PC-9 (cell line): ENCODE measurements around the gene SOWAHC. TPM values are rescaled to one million over a fixed set of nuclear protein-coding genes. Genes with fewer than 3 reads are reported as not detected.

Experiments used
- BruUV-seq: library from RNA; stranded (reverse); fragments of 400-500 nt; replicated peaks from 2 replicates; lab custom pipeline; 2021; lab: Mats Ljungman, UMichigan
- CTCF ChIA-PET: fragments of 300-600 bp; sonication (Branson Sonifier 250); formaldehyde crosslinking; loops from one replicate; lab custom pipeline; 2022; ENCODE audit warnings: antibody characterized with exemption; lab: Charles Lee
- POLR2A ChIA-PET: fragments of 300-600 bp; sonication (Branson Sonifier 250); formaldehyde crosslinking; loops from one replicate; lab custom pipeline; 2022; ENCODE audit warnings: antibody characterized with exemption; ENCODE audit not compliant: unreplicated experiment; lab: Charles Lee
- DNase-seq, 2 experiments: peaks; one replicate each; pipeline versions ENCODE4 v3.0.0 to v3.0.0-alpha.2; 2015 to 2022; ENCODE audit warnings: mixed read lengths in 1 of 2
- H2AFZ ChIP-seq: fragments of 200-600 bp; sonication (generic); 2 replicates; pipeline ENCODE4 v1.8.1; 2017; ENCODE audit warnings: antibody characterized with exemption
- H3F3A ChIP-seq: fragments of 200-600 bp; sonication (generic); 2 replicates; pipeline ENCODE4 v1.8.1; 2017; ENCODE audit warnings: antibody characterized with exemption, mild to moderate bottlenecking, low read depth; ENCODE audit not compliant: insufficient read depth
- H3K27ac ChIP-seq: fragments of 200-600 bp; sonication (generic); 2 replicates; pipeline ENCODE4 v1.6.1; 2016; ENCODE audit warnings: mixed run types
- H3K27me3 ChIP-seq: fragments of 200-600 bp; sonication (generic); 2 replicates; pipeline ENCODE4 v1.6.1; 2016; ENCODE audit warnings: low read depth, mixed run types; ENCODE audit not compliant: insufficient read depth
- H3K36me3 ChIP-seq: fragments of 200-600 bp; sonication (generic); 2 replicates; pipeline ENCODE4 v1.6.1; 2016; ENCODE audit warnings: low read depth, mixed run types
- H3K4me1 ChIP-seq: fragments of 200-600 bp; sonication (generic); replicated peaks from 2 replicates; pipeline ENCODE4 v1.6.1; 2016; ENCODE audit warnings: mixed run types; ENCODE audit not compliant: insufficient read depth
- H3K4me2 ChIP-seq: fragments of 200-600 bp; sonication (generic); 2 replicates; pipeline ENCODE4 v1.6.1; 2017; ENCODE audit warnings: mixed run types
- H3K4me3 ChIP-seq: fragments of 200-600 bp; sonication (generic); 2 replicates; pipeline ENCODE4 v1.6.1; 2016; ENCODE audit warnings: mixed run types
- H3K79me2 ChIP-seq: fragments of 200-600 bp; sonication (generic); 2 replicates; pipeline ENCODE4 v1.6.1; 2017; ENCODE audit warnings: low read depth, mixed run types
- H3K9me2 ChIP-seq: fragments of 200-600 bp; sonication (generic); 2 replicates; pipeline ENCODE4 v1.8.1; 2017; ENCODE audit warnings: mild to moderate bottlenecking; ENCODE audit not compliant: insufficient read depth
- H3K9me3 ChIP-seq: fragments of 200-600 bp; sonication (generic); 2 replicates; pipeline ENCODE4 v1.8.1; 2016; ENCODE audit warnings: low read depth; ENCODE audit not compliant: insufficient read depth
- H4K20me1 ChIP-seq: fragments of 200-600 bp; sonication (generic); 2 replicates; pipeline ENCODE4 v1.8.1; 2017; ENCODE audit not compliant: insufficient read depth
- CTCF ChIP-seq: fragments of 200-600 bp; sonication (generic); conservative IDR thresholded peaks from 2 replicates; pipeline ENCODE4 v1.6.1; 2017; ENCODE audit warnings: mixed run types, antibody characterized with exemption, mild to moderate bottlenecking, moderate library complexity
- EZH2 ChIP-seq: fragments of 200-600 bp; sonication (generic); IDR thresholded peaks from 2 replicates; pipeline ENCODE4 v1.8.0; 2017; ENCODE audit warnings: antibody characterized with exemption, low read depth
- intact Hi-C: fragments of 100-400 bp; cut with micrococcal nuclease; formaldehyde crosslinking; loops from one replicate; pipeline ENCODE4 v1.10.0; 2022; ENCODE audit not compliant: unreplicated experiment
- total RNA-seq: library from RNA; stranded (reverse); gene quantifications from 2 replicates; pipeline ENCODE4 v1.2.3, GENCODE V29; 2021

The SOWAHC gene
- total RNA-seq, 1 experiment from 2014 or later = 14.3 TPM

- ChIA-PET POLR2A (interaction anchor here (0.7 kb wide), 1 partner anchor 289 kb away, joined by 3 read pairs; no protein-coding TSS in a partner anchor), CTCF (no interaction called here)
- Histone ChIP-seq H3K27me3 (no peaks in the 10 kb centered on the region), H3K79me2 (no peaks in the 10 kb centered on the region), H3K27ac (peak overlapping the region; percentile 59), H3K9me3 (no peaks in the 10 kb centered on the region), H2AFZ (peak overlapping the region; percentile 78), H3F3A (peaks cover 26% of the 10 kb centered on the region), H3K9me2 (no peaks in the 10 kb centered on the region), H3K4me1 (peaks cover 30% of the 10 kb centered on the region), H3K4me2 (peak overlapping the region; percentile 72), H3K4me3 (peak overlapping the region; percentile 15; the same call in 1 of the 2 replicates), H4K20me1 (no peaks in the 10 kb centered on the region), H3K36me3 (no peaks in the 10 kb centered on the region)
- TF ChIP-seq CTCF (no peak), EZH2 (no peak)
- intact Hi-C loops = loop anchor here (10.0 kb wide), 1 partner anchor 50 kb away; no protein-coding TSS in a partner anchor
- BruUV-seq = no TSS peak
- peak; percentile 40 to 62 for DNase-seq
Observed at GRCh38 chr2:109644571-109645275, 30.6 kb downstream of the SOWAHC start.

GRCh38 chr2:109645412-109646184 is 31.4 kb downstream of the SOWAHC start:
- no peaks in the 10 kb centered on the region for H3K36me3 ChIP-seq
- H3K4me1 ChIP-seq = peaks cover 30% of the 10 kb centered on the region
- CTCF ChIA-PET = no interaction called here
- H3K4me2 ChIP-seq = peak overlapping the region; percentile 72; the same call in 1 of the 2 replicates
- no peak overlapping the region; the same call in 1 of the 2 replicates for H2AFZ ChIP-seq
- no peaks in the 10 kb centered on the region for H3K9me3 ChIP-seq
- no peak for DNase-seq
- H4K20me1 ChIP-seq = no peaks in the 10 kb centered on the region
- no peak overlapping the region for H3K4me3 ChIP-seq
- 0 out of 2 replicates have a peak overlapping the region, but pooled peaks have one; percentile 59 for H3K27ac ChIP-seq
- BruUV-seq = no TSS peak
- H3K79me2 ChIP-seq = no peaks in the 10 kb centered on the region
- no peak for TF ChIP-seq CTCF
- TF ChIP-seq EZH2 = no peak
- POLR2A ChIA-PET = no interaction called here
- no peaks in the 10 kb centered on the region for H3K27me3 ChIP-seq
- intact Hi-C loops = loop anchor here (10.0 kb wide), 1 partner anchor 49 kb away; no protein-coding TSS in a partner anchor
- H3F3A ChIP-seq = peaks cover 26% of the 10 kb centered on the region
- H3K9me2 ChIP-seq = no peaks in the 10 kb centered on the region

GRCh38 chr2:109646961-109647360 is 32.8 kb downstream of the SOWAHC start:
- Histone ChIP-seq H3K9me3 (no peaks in the 10 kb centered on the region), H3K27ac (no peak overlapping the region), H2AFZ (no peak overlapping the region), H3K79me2 (no peaks in the 10 kb centered on the region), H3K36me3 (no peaks in the 10 kb centered on the region), H3K9me2 (no peaks in the 10 kb centered on the region), H3K4me3 (no peak overlapping the region), H3K4me1 (peaks cover 30% of the 10 kb centered on the region), H3K4me2 (no peak overlapping the region), H4K20me1 (no peaks in the 10 kb centered on the region), H3F3A (peaks cover 26% of the 10 kb centered on the region), H3K27me3 (no peaks in the 10 kb centered on the region)
- CTCF ChIA-PET = no interaction called here
- no peak for TF ChIP-seq CTCF
- no peak for TF ChIP-seq EZH2
- intact Hi-C loops = loop anchor here (10.0 kb wide), 1 partner anchor 48 kb away; no protein-coding TSS in a partner anchor
- DNase-seq = no peak
- POLR2A ChIA-PET = no interaction called here
- BruUV-seq = no TSS peak
